Left ventricle myocardium superior (tissue), 1 donor: Measurements from ENCODE around the gene STIL. TPM values are rescaled to one million over a fixed set of nuclear protein-coding genes. Genes with fewer than 3 reads are reported as not detected.
"Not testable (repeated sequence)": the region's sequence is repeated elsewhere in the genome, so short reads cannot be mapped to it uniquely, and the experiment has no call there.

ENCODE experiments used
- ATAC-seq: fragments of 200-7000 bp; cut with Tn5 transposase; one replicate; pipeline ENCODE4 v1.9.1; 2020; ENCODE audit warnings: mild to moderate bottlenecking, moderate library complexity
- DNase-seq: peaks from one replicate; pipeline ENCODE4 v3.0.0-alpha.2; 2020
- intact Hi-C: fragments of 100-400 bp; cut with micrococcal nuclease; formaldehyde crosslinking; loops from one replicate; pipeline ENCODE4 v1.11.0; 2022
- total RNA-seq: library from RNA; stranded (reverse); fragmentation: NEBNext Ultra II Directional; extraction: Animal tissue kit (Norgen Biotek cat#: 25700); gene quantifications from one replicate; pipeline ENCODE4 v1.2.1, GENCODE V29; 2021
- donor health status: DM: no; HTN: yes; CAD: no; lungs with severe emphysema.

Gene STIL
- total RNA-seq, 1 donor from 2014 or later: 0.42 TPM

DNA sequence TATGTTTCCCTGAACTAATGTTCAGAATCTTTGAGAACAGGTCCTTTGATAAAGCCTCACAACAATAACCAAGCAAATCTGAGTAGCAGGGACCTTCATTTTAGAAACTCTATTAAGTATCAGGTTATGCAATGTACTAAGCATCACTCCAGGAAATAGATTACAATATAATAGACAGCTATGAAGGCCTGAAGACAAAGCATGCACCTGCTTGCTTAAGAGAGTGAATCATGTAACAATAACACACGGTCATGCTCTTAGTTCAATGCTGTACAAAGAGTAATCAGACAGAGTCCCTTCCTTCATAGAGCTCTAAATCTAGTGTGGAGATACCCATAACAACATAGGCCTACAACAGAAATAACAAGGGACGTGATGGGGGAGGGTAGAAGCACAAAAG is 11.6 kb upstream of the STIL start:
- no peak for ATAC-seq
- no peak for DNase-seq
- intact Hi-C loops: no loop called here

DNA sequence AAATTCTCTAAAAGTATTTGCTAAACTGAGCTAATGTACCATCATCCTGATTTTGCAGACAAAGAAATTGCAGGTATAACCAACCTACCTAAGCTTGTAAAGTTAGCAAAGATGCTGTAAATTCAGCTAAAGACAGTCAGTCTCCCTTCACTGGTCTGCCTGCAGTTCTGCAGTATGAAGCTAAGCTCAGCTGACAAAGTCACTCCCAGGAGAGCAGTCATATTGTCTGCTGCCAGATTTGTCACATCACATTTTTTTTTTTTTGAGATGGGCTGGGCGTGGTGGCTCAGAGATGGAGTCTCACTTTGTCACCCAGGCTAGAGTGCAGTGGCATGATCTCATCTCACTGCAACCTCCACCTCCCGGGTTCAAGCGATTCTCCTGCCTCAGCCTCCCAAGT is 10.7 kb upstream of the STIL start:
- DNase-seq (no peak), ATAC-seq (no peak)
- intact Hi-C loops: no loop called here

DNA sequence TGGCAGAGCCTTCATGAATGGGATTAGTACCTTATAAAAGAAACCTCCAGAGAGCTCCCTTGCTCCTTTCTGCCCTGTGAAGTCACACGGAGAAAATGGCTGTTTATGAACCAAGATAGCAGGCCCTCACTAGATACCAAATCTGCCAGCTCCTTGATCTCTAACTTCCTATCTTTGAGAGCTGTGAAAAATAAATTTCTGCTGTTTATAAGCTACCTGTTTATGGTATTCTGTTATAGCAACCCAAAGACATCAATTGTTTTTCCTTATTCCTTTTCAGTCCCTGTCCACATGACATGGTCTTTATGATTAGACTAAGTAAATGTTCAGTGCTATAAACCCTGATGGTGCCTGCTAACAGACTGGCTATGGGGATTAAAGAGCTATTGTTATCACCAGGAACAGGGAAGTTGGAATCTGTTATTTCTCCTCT is 9.7 kb upstream of the STIL start:
- ATAC-seq: no peak

DNA sequence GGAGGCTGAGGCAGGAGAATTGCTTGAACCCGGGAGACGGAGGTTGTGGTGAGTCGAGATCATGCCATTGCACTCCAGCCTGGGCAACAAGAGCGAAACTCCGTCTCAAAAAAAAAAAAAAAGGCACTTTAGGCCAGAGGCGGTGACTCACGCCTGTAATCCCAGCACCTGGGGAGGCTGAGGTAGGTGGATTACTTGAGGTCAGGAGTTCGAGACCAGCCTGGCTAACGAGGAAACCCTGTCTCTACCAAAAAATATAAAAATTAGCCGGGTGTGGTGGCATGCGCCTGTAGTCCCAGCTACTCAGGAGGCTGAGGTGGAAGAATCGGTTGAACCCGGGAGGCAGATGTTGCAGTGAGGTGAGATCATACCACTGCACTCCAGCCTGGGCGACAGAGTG is 6.0 kb upstream of the STIL start:
- ATAC-seq, intact Hi-C loops, DNase-seq: not testable (repeated sequence)

More for the DNA sequence above, 9.7 kb upstream of the STIL start:
- intact Hi-C loops: no loop called here
- no peak for DNase-seq

DNA sequence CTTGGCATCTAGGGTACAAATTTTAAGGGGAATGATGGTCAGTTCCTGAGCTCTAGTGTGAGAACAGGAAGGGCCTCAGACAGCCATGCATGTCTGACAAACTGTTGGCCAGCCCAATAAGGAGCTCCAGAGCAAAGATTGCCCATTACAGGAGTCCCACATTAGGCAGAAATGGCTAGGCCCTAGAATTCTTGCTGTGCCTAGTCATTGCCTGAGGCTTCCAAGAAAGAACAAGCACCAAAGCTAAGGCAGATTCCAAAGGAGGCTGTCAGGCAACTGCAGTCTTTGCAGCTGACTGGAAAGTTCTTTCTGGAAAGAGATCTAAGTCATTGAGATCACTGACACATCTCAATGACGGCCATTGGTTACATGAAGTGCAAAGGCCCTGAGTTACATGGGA is 3.9 kb upstream of the STIL start:
- no peak for ATAC-seq
- intact Hi-C loops: no loop called here
- no peak for DNase-seq

DNA sequence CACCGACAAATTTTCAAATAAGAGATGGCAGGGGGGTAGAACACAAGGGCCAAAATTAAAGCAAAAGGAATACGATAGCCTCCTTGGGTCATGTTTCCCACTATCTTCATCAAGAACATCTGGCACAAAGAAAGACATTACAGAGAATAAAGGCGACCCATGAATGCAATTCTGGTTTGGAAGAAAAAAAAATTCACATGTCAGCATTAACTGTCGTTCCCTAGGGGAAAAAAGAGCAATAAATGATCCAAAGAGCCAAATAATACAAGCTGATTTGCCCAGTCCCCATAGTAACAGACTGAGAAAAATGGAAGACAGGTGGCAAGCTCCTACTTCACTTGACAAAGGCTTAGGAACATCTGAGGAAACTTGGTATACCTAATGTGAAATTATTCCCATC is 4.5 kb downstream of the STIL start:
- intact Hi-C loops: no loop called here
- ATAC-seq: no peak
- DNase-seq: no peak

DNA sequence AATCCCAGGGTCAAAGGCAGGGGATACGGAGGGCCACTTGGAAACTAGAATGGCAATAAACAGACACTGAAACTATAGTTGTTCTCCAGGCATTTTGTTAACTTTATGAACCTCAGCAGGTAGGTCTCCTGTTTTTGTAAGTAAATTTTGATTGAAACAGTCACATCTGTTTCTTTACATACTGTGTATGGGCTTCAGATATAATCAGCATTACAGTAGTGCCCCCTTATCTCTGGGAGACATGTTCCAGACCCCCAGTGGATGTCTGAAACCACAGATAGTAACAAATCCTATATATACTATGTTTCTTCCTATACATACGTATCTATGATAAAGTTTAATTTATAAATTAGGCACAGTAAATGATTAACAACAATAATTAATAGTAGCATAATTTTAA is 11.5 kb downstream of the STIL start:
- intact Hi-C loops: no loop called here
- no peak for ATAC-seq
- DNase-seq: no peak

DNA sequence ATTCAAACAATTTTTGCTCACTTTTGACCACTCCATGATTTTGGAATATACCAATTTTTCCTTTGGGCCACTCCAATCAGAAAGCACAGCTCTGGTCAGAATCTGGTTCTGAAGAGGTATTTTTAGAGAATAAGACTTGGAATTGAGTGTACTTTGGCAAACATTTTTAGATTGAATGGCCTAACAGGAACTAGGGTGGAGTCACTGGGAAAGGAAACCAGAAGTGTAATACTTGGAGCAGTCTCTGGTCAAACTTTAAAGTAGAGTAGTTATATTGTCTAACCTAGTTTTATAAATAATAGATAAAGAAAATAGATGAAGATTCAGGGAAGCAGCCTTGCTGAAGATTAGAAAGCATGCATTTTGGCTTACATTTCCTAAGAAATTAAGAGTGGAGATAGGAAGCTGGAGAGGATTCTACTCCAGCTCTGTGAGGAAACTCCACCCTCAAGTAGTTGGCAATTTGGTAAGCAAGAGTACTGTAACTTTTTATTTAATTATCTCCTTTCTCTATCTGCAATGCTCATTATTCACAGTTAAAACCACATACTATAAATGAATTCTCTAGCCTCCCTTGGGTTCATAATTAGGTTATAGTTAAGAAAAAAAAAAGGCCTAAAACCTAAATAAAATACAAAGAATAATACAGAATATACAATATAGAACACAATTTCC is 15.8 kb downstream of the STIL start:
- no peak for DNase-seq
- intact Hi-C loops: no loop called here
- ATAC-seq: peak; percentile 68

DNA sequence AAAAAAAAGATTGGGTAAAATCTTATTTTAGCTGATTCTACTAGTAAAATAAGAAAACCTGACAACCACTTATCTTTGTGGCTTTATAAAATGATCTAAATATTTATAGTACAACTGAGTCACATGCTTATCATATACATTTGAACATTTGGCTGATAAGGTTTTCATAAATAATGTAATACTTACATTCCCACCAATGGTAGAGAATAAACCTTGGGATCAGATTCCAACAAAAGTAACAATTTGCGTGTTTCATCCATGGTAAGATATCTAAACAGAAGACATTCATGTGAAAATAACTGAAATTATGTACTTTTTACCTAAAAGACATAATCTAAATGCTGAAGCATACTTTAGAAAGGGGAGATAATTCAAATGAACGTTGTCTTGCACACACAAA is 18.4 kb downstream of the STIL start:
- DNase-seq: no peak
- intact Hi-C loops: no loop called here
- ATAC-seq: no peak

DNA sequence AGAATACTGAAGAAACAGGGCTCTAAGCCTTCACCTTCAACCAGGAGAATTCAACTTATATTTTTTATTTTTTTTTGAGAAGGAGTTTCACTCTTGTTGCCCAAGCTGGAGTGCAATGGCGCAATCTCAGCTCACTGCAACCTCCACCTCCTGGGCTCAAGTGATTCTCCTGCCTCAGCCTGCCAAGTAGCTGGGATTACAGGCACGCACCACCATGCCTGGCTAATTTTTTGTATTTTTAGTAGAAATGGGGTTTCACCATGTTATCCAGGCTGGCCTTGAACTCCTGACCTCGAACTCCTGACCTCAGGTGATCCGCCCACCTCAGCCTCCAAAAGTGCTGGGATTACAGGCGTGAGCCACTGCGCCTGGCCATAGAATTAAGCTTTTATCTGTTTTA is 19.1 kb downstream of the STIL start:
- DNase-seq, ATAC-seq, intact Hi-C loops: not testable (repeated sequence)

DNA sequence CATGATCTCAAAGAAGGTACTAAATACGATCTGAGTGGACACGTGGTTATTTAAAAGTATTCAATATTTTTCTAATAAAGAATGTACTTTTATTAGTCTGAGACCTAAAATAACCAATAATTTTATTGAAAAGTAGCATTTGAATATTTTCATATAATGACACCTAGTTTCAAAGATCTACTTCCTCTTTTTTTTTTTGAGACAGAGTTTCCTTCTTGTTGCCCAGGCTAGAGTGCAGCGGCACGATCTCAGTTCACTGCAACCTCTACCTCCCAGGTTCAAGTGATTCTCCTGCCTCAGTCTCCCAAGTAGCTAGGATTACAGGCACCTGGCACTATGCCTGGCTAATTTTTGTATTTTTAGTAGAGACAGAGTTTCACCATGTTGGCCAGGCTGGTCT is 25.8 kb downstream of the STIL start:
- ATAC-seq, DNase-seq, intact Hi-C loops: not testable (repeated sequence)

DNA sequence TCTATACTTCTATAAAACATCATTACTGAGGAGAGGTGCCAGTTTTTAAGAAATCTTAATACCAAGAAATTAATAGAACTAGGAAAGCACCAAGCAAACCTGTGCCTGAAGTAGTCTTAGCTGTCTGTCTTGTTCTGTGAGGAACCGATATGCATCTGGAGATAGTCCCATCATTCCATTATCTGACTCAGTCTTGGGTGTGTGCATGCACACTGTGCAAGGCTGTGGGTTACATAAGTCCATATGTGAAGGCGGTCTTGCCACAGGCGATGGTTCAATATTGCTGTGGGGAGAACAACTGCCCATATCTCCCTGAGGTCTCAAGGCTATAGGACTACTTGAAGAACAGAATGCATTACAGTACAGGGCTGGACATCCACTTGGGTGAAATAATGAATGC is 33.8 kb downstream of the STIL start:
- no peak for DNase-seq
- ATAC-seq: no peak
- intact Hi-C loops: no loop called here

DNA sequence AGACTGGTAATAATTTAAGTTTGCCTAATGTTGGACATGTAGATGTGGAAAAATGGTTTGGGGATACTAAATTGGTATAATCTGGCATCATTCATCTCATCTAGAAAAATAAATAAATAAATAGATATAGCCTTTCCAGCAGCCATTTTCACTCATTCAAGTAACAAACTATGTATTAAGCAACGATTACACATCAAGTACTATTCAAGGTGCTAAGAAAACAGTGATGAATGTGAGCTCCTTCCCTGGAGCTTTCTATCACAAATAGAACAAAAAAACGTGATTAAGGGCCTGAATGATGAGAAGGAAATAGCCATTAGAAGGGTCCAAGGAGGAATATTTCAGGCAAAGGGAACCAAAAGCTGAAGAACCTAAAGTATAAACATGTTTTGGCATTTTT is 37.1 kb downstream of the STIL start:
- intact Hi-C loops: no loop called here
- ATAC-seq (no peak), DNase-seq (no peak)

DNA sequence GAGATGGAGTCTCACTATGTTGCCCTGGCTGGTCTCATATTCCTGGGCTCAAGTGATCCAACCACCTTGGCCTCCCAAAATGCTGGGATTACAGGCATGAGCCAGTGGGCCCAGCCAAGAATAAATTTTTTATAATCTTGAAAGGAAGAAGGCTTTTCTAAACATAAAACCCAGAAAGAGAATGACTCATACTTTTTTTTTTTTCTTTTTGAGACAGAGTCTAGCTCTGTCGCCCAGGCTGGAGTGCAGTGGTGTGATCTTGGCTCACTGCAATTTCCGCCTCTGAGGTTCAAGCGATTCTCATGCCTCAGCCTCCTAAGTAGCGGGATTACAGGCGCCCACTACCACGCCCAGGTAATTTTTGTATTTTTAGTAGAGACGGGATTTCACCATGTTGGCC is 38.1 kb downstream of the STIL start:
- intact Hi-C loops, ATAC-seq, DNase-seq: not testable (repeated sequence)

DNA sequence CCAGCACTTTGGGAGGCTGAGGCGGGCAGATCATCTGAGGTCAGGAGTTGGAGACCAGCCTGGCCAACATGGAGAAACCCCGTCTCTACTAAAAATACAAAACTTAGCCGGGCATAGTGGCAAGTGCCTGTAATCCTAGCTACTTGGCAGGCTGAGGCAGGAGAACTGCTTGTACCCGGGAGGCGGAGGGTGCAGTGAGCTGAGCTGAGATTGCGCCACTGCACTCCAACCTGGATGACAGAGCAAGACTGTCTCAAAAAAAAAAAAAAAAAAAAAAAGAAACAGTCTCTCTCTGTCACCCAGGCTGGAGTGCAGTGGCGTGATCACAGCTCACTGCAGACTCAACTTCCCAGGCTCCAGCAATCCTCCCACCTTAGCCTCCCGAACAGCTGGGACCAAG is 48.4 kb downstream of the STIL start:
- not testable (repeated sequence) for DNase-seq, ATAC-seq
- intact Hi-C loops: loop anchor here (10.0 kb wide), 1 partner anchor 71 kb away; the partner anchor contains the start of gene PDZK1IP1

DNA sequence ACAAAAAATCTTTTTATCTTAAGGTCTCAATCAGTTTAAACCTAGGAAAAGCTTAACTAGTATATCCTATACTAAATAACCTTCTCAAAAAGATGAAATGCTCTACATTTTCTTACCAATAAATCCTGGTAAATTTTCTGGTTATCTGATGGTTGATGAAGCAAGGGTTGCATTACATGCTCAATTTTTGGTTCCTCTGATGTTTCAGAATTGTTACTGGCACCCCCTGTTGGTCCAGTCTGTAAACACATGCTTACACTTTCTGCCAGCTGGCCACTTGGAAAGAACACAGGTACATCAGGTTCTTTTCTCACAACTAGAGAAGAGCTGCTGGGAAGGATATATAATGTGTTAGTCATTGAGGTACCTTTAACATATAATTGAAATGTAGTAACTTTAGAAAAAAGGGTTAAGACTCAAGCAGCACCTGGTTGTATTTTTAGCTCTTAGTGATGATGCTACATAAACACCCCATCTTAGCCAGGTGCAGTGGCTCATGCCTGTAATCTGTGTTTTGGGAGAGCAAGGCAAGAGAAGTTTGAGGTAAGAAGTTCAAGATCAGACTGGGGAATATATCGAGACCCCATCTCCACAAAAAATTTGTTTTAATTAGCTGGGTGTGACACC is 51.0 kb downstream of the STIL start:
- intact Hi-C loops: loop anchor here (10.0 kb wide), 1 partner anchor 68 kb away; the partner anchor contains the start of gene PDZK1IP1
- DNase-seq (no peak), ATAC-seq (no peak)

DNA sequence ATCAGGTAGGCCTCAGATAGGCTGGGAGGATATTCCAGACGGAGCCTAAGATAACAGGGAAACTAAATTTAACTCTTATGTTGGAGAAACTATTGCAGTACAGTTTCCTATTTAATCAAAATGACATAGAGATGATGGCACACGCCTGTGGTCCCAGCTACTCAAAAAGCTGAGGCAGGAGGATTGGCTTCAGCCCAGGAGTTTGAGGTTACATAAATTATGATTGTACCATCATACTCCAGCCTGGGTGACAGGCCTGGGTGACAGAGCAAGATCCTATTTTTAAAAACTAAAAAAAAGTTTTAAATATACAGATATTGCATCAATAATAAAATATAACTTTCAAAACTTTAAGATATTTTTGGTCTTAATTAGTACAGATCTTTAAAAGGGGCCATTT is 56.7 kb downstream of the STIL start:
- intact Hi-C loops: no loop called here
- ATAC-seq (no peak), DNase-seq (no peak)

DNA sequence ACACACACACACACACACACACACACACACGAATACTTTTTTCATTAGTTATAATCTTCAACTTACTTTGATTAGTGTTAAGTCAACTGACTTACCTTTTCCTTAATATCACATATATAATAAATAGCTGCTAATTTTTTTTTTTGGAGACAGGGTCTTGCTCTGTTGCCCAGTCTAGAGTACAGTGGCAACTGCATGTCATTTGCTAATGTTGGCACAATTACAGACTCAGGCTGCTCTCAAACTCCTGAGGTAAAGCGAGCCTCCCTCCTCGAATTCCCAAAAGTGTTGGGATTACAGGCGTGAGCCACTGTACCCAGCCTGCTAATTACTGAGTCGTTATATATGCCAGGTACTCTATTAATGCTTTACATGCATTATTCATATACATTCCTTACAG is 61.2 kb downstream of the STIL start:
- DNase-seq: no peak
- no peak for ATAC-seq
- intact Hi-C loops: no loop called here

DNA sequence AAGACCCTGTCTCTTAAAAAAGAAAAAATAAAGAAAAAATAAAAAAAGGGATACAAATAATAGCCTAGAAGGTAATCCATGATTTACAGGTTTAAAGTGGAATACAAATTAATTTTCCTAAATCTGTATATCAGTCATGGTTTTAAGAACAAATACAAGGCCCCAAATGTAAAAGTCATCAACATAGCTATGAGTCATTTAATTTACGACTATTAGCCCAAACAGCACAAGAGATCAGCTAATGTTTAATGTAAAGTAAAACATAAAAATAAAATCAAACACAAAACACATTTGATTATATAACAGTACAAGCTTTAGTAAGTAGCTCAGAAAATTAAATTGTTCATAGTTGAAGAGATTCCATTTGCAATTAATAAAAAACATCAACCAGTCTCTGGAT is 61.6 kb downstream of the STIL start:
- no peak for DNase-seq
- ATAC-seq: no peak
- intact Hi-C loops: no loop called here

DNA sequence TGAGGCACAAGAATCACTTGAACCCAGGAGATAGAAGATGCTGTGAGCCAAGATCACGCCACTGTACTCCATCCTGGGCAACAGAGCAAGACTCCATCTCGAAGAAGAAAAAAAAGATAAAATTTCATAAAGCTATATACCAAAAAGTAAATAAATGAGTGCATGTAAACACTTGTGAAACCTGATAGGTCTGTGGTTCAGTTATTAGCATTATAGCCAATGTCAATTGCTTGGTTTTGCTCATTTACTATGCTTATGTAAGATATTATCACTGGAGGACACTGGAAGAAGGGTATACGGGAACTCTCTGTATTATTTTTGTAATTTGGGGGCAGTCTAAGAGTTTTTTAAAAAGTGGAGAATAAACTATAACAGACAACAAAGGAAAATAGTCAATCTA is 64.2 kb downstream of the STIL start:
- ATAC-seq (no peak), DNase-seq (no peak)
- intact Hi-C loops: no loop called here

DNA sequence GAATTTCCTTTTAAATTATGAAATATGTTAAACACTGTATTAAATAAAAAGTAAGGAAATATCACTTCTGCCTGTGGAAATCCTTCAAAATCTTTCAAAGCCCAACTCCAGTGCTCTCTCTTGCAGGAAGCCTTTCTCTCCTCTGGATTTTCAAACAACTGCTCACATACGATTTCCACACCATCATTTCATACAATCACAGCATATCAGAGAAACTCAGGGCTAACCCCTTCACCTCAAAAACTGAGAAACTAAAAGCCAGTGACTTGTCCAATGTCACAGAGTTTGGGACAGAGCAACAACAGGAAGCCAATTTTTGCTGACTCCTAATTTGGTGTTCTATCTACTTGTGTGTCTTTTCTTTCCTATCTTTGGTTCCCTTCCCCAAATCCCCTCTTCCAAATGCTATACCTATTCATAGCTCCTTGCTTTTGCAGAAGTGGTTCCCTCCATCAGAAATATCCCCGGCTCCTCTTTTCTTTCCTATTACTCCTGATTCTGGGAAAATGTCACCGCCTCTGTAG is 69.5 kb downstream of the STIL start:
- DNase-seq (no peak), ATAC-seq (no peak)
- intact Hi-C loops: no loop called here
